ENCODE data around the gene EIF3K. TPM values are rescaled to one million over a fixed set of nuclear protein-coding genes. Genes with fewer than 3 reads are reported as not detected.
"Not testable (repeated sequence)": the region's sequence is repeated elsewhere in the genome, so short reads cannot be mapped to it uniquely, and the experiment has no call there.

EIF3K gene
- total RNA-seq, 1 donor from 2014 or later: 149 TPM

GRCh38 chr19:38619361-38620174, 580 bp downstream of the EIF3K start:
- DNase-seq: no peak

- no peak for DNase-seq
These were observed 5.8 kb downstream of the EIF3K start for GRCh38 chr19:38624822-38625221.

GRCh38 chr19:38626401-38626800, 7.4 kb downstream of the EIF3K start:
- no peak for DNase-seq

GRCh38 chr19:38629568-38629967, 10.6 kb downstream of the EIF3K start:
- DNase-seq: no peak

DNA sequence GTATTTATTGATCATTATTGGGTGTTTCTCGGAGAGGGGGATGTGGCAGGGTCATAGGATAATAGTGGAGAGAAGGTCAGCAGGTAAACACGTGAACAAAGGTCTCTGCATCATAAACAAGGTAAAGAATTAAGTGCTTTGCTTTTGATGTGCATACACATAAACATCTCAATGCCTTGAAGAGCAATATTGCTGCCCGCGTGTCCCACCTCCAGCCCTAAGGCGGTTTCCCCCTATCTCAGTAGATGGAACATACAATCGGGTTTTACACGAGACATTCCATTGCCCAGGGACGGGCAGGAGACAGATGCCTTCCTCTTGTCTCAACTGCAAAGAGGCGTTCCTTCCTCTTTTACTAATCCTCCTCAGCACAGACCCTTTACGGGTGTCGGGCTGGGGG, 12.3 kb downstream of the EIF3K start:
- not testable (repeated sequence) for DNase-seq

DNA sequence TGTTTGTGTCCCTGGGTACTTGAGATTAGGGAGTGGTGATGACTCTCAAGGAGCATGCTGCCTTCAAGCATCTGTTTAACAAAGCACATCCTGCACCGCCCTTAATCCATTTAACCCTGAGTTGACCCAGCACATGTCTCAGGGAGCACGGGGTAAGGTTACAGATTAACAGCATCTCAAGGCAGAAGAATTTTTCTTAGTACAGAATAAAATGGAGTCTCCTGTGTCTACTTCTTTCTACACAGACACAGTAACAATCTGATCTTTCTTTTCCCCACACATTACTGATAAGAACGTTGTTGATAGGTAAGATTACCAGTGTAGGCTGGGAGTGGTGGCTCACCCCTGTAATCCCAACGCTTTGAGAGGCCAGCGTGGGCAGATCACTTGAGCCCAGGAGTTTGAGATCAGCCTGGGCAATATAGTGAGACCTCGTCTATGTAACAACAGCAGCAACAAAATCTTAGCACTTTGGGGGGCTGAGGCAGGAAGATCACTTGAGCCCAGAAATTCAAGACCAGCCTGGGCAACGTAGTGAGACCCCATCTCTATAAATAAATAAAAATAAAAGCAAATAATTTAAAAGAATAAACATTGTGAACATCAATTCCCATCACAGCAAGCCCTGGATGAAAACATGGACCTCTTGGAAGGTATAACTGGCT, 13.0 kb downstream of the EIF3K start:
- not testable (repeated sequence) for DNase-seq

GRCh38 chr19:38632476-38633213, 13.7 kb downstream of the EIF3K start:
- no peak for DNase-seq

DNA sequence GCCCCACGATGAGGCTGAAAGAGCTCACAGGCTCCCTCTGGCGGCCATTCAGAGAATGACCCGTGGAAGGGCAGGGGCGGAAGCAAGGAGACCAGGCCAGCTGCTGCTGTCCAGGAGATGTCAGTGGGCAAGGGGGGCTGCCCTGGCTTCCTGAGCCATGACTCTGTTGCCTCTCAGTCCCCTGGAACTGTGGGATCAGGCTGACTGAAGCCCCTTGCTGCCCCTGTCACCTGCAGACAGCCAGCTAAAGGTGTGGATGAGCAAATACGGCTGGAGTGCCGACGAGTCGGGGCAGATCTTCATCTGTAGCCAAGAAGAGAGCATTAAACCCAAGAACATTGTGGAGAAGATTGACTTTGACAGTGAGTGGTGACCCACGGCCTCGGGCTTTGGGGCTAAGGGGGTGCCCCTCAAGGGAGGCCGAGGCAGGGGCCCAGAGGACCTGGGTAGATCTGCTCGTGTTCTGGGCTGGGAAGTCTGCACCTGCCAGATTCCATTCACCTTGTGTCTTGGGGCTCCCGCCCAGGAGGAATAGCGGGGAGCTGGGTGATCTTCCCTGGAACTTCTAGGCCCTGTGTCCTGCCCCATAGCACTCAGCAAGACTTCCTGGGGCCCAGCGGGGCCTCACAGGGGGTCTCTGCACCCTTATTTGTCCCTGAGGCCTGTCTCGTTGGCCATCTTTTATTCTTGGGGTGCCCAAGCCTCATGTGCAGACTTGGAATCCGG, 15.9 kb downstream of the EIF3K start:
- no peak for DNase-seq

- DNase-seq: peak; percentile 25
These were observed 16.8 kb downstream of the EIF3K start for GRCh38 chr19:38635483-38636399.

GRCh38 chr19:38638461-38638860, 19.5 kb downstream of the EIF3K start:
- no peak for DNase-seq

DNA sequence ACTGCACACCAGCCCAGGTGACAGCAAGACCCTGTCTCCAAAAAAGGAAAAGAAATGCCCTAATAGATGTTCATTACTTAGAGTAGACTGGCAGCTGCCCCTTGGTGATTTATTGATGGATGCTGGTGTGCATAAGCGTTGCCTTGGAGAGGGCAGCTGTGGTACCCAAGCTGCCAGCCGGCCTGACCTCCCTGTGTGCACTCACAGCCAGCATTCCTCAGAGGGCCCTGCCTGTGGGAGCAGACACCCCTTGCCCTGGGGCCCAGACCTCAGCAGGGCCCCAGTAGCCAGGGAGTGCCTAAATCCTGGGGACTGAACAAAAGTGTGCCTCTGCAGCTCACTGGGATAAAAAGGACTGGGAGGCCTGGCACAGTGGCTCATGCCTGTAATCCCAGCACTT, 20.7 kb downstream of the EIF3K start:
- DNase-seq: no peak

DNA sequence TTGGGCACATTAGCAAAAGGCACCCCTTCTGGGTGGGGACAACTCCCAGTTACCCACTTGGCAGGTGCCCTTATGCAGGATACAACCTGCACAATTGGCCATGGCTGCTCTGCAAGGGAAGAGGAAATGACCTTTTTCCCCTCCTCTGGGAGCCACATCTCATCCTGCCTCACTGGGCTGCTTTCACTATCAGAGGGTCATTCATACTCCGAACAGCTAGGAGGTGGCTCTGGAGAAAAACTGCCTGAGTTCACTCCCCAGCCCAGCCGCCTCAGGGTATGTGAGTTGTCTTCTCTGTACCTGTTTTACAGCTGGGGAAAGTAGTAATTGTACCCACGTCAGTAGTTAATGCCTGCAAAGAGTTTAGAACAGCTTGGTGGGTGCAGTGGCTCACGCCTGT, 21.4 kb downstream of the EIF3K start:
- DNase-seq: no peak

- DNase-seq: no peak
These were observed 23.2 kb downstream of the EIF3K start for GRCh38 chr19:38642176-38642575.

GRCh38 chr19:38644719-38645118, 25.7 kb downstream of the EIF3K start:
- DNase-seq: no peak

DNA sequence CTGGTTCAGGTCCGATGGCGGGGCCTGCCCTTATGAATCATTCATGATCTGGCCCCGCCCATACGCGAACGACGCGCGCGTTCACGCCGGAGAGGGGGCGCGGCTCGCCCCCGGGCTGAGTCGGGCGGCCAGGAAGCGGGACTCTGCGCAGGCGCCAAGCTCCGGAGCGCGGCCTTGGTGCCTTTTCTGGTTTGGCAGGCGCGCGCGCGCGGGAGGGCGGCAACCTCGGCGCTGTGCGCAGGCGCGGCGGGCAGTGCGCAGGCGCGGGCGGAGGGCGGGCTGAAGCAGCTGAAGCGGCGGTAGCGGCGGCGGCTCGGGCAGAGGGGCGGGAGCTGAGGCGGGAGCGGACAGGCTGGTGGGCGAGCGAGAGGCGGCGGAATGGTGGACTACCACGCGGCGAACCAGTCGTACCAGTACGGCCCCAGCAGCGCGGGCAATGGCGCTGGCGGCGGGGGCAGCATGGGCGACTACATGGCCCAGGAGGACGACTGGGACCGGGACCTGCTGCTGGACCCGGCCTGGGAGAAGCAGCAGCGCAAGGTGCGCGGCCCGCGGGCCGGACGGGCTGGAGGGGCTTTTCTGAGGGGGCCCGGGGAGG, 28.5 kb downstream of the EIF3K start, which contains the start of gene ACTN4:
TSS of gene ACTN4 (plus strand) at position 282 of the 598 bp plus-strand sequence. CDS start at position 379, 97 bp downstream.
- DNase-seq: peak; percentile 95

- DNase-seq: no peak
These were observed 29.2 kb downstream of the EIF3K start for GRCh38 chr19:38647966-38648768.

DNA sequence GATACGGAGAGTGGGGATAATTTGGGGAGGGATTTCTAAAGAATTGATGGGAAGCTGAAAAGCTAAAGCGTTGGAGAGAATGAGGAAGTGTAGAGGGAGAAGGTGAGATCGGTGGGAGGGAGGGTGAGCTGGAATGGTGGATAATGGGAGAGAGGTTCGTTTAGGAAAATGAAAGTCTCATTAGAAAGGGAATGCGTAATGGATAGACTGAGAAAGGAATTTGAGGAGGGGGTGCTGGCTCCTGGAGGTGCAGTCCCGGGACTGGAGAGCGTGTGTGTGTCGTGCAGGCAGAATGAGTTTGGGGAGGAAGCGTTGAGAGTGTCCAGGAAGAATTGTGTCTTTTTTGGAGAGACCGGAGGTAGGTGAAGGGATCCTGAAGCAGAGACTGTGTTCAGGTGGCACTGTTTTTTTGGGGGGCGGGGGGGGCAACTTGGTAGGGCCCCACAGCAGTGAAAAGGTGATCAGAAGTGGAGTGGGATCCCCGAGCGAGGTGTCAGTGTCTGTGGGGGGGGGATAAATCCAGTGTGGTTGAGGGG, 29.8 kb downstream of the EIF3K start:
- DNase-seq: no peak

DNA sequence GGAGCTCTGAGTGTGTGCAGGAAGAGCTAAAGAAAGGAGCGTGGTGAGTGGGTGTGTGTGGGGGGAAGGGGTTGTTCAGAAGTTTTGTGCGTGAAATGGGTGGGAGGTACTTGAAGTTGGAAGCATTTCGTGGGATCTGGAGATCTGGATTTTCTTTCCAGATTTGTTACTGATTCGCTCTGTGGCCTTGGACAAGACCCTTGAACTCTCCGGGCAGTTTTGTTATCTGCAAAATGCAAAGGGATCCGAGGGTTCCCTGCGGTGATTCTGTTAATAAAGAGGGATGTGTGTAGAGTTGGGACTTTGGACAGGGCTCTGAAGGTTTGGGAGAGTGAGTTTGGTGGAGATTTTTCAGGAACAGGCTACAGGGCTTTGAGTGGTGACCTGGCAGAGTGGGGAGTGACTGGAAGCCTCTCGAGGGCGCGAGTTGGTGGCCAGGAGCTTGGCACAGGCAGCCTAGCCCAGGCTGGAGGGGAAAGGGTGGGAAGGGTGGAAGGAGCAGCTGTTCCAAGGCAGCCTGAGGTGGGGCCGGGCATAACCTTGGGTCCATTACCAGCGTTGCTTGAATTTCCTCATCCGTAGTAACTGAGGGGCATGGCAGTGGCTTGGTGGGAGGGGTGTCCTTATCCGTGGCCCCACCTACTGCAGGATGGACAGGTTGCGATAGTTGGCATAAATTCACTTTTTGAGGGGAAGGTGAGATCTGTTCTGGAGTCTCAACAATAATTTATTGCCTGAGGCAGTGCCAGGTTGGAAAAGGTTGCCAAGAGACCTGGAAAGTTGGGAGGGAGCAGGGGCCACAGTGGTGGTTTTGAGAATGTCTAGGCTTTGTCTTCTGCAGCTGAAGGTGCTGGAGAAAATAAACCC, 30.6 kb downstream of the EIF3K start:
- DNase-seq: no peak

All from occipital lobe (tissue), 2 donors.